Measurements from ENCODE around the gene REXO4.

- no peak for TF ChIP-seq CTCF (IDR thresholded peaks at IDR 0.05)
- no peak for TF ChIP-seq POLR2A (IDR thresholded peaks at IDR 0.05)
Observed at GRCh38 chr9:133369933-133370332, 47.9 kb downstream of the REXO4 start.

All from heart left ventricle (tissue), 13 donors.